PC-9 (cell line): ENCODE data around the gene DIAPH2.

Source experiments
- CTCF ChIP-seq: fragments of 200-600 bp; sonication (generic); conservative IDR thresholded peaks from 2 replicates; pipeline ENCODE4 v1.6.1; 2017; ENCODE audit warnings: mixed run types, antibody characterized with exemption, mild to moderate bottlenecking, moderate library complexity
- EZH2 ChIP-seq: fragments of 200-600 bp; sonication (generic); IDR thresholded peaks from 2 replicates; pipeline ENCODE4 v1.8.0; 2017; ENCODE audit warnings: antibody characterized with exemption, low read depth

- TF ChIP-seq EZH2 (no peak), CTCF (peak; percentile 29; the same call in 1 of the 2 replicates)
Observed at GRCh38 chrX:97461763-97462162, 777.1 kb downstream of the DIAPH2 start.
